H1 (cell line): ENCODE measurements around the gene DEXI. TPM values are rescaled to one million over a fixed set of nuclear protein-coding genes. Genes with fewer than 3 reads are reported as not detected.
A peak's percentile ranks its signal among the peaks of the same experiment; 100 is the strongest.

Experiments used
- ASH2L ChIP-seq: fragments of 200-600, 300-600 bp; sonication (generic); IDR thresholded peaks from one replicate; pipeline ENCODE4 v1.7.1; 2017; ENCODE audit warnings: low read length
- BACH1 ChIP-seq: IDR thresholded peaks from 2 replicates; pipeline ENCODE4 v1.6.1; 2012; ENCODE audit warnings: low read length, improper control_type of control experiment
- BRCA1 ChIP-seq: IDR thresholded peaks from 2 replicates; pipeline ENCODE4 v1.6.1; 2012; ENCODE audit warnings: low read depth, low read length, improper control_type of control experiment
- CBX8 ChIP-seq: fragments of 300-800, 300-1000 bp; sonication (generic); IDR thresholded peaks from 2 replicates; pipeline ENCODE4 v1.7.1; 2016; ENCODE audit warnings: low read depth, low read length, borderline replicate concordance
- GABPA ChIP-seq: IDR thresholded peaks from 2 replicates; pipeline ENCODE4 v1.6.1; 2011; ENCODE audit warnings: mild to moderate bottlenecking, low read length, moderate library complexity, borderline replicate concordance; ENCODE audit not compliant: insufficient read depth
- HDAC2 ChIP-seq, 2 experiments: fragments of 300-600 bp in 1 of 2; sonication (generic) in 1 of 2; IDR thresholded peaks; 2 replicates each; pipeline ENCODE4 v1.6.1; 2011 to 2012; ENCODE audit warnings: low read depth in 2 of 2, low read length in 2 of 2, mild to moderate bottlenecking in 2 of 2, moderate library complexity in 2 of 2, borderline replicate concordance in 1 of 2, inconsistent platforms in 1 of 2
- POLR2A ChIP-seq, 2 experiments: IDR thresholded peaks; 1 replicate in 1 of 2; 2 replicates in 1 of 2; pipeline ENCODE4 v1.6.1; 2011; ENCODE audit warnings: low read depth in 2 of 2, low read length in 2 of 2, mild to moderate bottlenecking in 2 of 2; ENCODE audit errors: control extremely low read depth in 1 of 2
- RAD21 ChIP-seq, 2 experiments: IDR thresholded peaks in 1 of 2; conservative IDR thresholded peaks in 1 of 2; 2 replicates each; pipeline ENCODE4 v1.6.1; 2011; ENCODE audit warnings: low read depth in 2 of 2, low read length in 2 of 2, improper control_type of control experiment in 1 of 2, inconsistent platforms in 1 of 2, mild to moderate bottlenecking in 1 of 2, moderate library complexity in 1 of 2
- RBBP5 ChIP-seq: IDR thresholded peaks from 2 replicates; pipeline ENCODE4 v1.7.1; 2012; ENCODE audit warnings: low read depth, mild to moderate bottlenecking, inconsistent platforms, low read length, moderate library complexity, borderline replicate concordance
- SAP30 ChIP-seq: fragments of 300-600 bp; sonication (generic); IDR thresholded peaks from 2 replicates; pipeline ENCODE4 v1.7.1; 2012; ENCODE audit warnings: low read length, moderate library complexity, mild to moderate bottlenecking, inconsistent platforms; ENCODE audit not compliant: insufficient read depth, insufficient replicate concordance
- SP1 ChIP-seq: IDR thresholded peaks from 2 replicates; pipeline ENCODE4 v1.6.1; 2011; ENCODE audit warnings: low read depth, low read length
- SP2 ChIP-seq: IDR thresholded peaks from 2 replicates; pipeline ENCODE4 v1.6.1; 2012; ENCODE audit warnings: mild to moderate bottlenecking, low read length, inconsistent platforms
- SP4 ChIP-seq: IDR thresholded peaks from 2 replicates; pipeline ENCODE4 v1.6.1; 2012; ENCODE audit warnings: low read length, inconsistent platforms
- SRF ChIP-seq: IDR thresholded peaks from 2 replicates; pipeline ENCODE4 v1.6.1; 2011; ENCODE audit warnings: mild to moderate bottlenecking, low read depth, low read length, moderate library complexity
- TAF1 ChIP-seq: IDR thresholded peaks from 2 replicates; pipeline ENCODE4 v1.6.1; 2011; ENCODE audit warnings: mild to moderate bottlenecking, low read depth, low read length
- TAF7 ChIP-seq: optimal IDR thresholded peaks from 2 replicates; pipeline ENCODE3; 2011; ENCODE audit warnings: low read depth, mild to moderate bottlenecking, inconsistent platforms, low read length, moderate library complexity, borderline replicate concordance
- TBP ChIP-seq: IDR thresholded peaks from 2 replicates; pipeline ENCODE4 v1.6.1; 2011; ENCODE audit warnings: low read depth, low read length, improper control_type of control experiment
- ZNF274 ChIP-seq: IDR thresholded peaks from 2 replicates; pipeline ENCODE4 v1.7.0; 2012; ENCODE audit warnings: low read length, borderline replicate concordance; ENCODE audit errors: extremely low read depth
- polyA plus RNA-seq, 7 experiments: library from polyadenylated mRNA; depleted of rRNA in 3 of 7; stranded (reverse) in 5 of 7; unstranded in 2 of 7; fragments of >200 nt in 5 of 7; fragments of 200-250 nt in 2 of 7; gene quantifications; 1 replicate in 5 of 7; 2 replicates in 1 of 7; 4 replicates in 1 of 7; pipeline versions ENCODE4 v1.2.1 to v1.2.3, GENCODE V29; 2011 to 2013; ENCODE audit warnings: missing spikeins in 2 of 7, mixed read lengths in 2 of 7
- total RNA-seq: library from RNA; stranded (reverse); fragmentation: NEBNext Ultra II Directional; extraction: Animal tissue kit (Norgen Biotek cat#: 25700); gene quantifications from 2 replicates; pipeline ENCODE4 v1.2.1, GENCODE V29; 2021
- TF ChIP-seq, protein P1 (sequence below), 3 experiments: IDR thresholded peaks; 1 replicate in 2 of 3; 2 replicates in 1 of 3; pipeline versions ENCODE4 v1.5.1 to v1.6.1; 2011; ENCODE audit warnings: low read length in 3 of 3, mild to moderate bottlenecking in 3 of 3, inconsistent platforms in 2 of 3, low read depth in 1 of 3, moderate library complexity in 1 of 3; ENCODE audit not compliant: insufficient read depth in 1 of 3; ENCODE audit errors: control extremely low read depth in 1 of 3
- TF ChIP-seq, protein P2 (sequence below): IDR thresholded peaks from 2 replicates; pipeline ENCODE4 v1.6.1; 2011; ENCODE audit warnings: low read length, improper control_type of control experiment
- TF ChIP-seq, protein P3 (sequence below): IDR thresholded peaks from 2 replicates; pipeline ENCODE4 v1.6.1; 2012; ENCODE audit warnings: inconsistent platforms

DEXI gene
- total and polyA plus RNA-seq, 2 of the 8 experiments (the other 6 are each of a cell fraction or from before 2014, with no cell fraction given): 39.5 to 47.3 TPM

DNA sequence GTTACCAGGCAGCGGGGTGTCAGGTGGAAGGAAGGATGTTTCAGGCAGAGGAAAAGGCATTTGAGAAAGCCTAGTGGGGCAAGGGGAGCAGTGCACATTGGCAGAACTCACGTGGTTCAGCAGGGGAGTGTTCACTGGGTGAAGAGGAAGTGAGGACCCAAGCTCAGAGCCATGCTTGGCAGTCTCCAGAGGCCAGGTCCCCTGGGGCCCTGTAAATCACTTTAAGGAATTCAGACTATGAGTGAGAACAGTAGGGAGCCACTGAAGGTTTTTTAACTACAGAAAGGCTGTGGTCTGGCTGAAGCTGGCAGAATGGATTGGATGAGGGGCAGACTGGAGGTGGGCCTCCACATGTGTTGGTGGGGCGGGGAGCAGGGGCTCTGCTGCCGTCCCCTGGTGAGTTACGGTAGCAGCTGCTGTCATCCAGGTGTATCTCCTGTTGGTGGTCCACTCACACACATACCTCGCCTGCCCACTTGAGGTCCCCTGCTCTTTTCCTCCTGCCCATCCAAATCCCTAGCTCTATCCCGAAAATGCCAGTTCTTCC, 7.2 kb upstream of the DEXI start (continued):
- TF ChIP-seq RBBP5: no peak
- TF ChIP-seq BRCA1: no peak
- no peak for TF ChIP-seq CBX8
- peak; percentile 18 to 24; a peak in 2 of 4 replicates for TF ChIP-seq RAD21 (IDR thresholded peaks at IDR 0.05 in 1 of 2, conservative IDR thresholded peaks at IDR 0.05 in 1 of 2; ENCODE audit: low read depth in 2 of 2, low read length in 2 of 2)
- no peak for TF ChIP-seq TAF1
- TF ChIP-seq, protein P1, sequence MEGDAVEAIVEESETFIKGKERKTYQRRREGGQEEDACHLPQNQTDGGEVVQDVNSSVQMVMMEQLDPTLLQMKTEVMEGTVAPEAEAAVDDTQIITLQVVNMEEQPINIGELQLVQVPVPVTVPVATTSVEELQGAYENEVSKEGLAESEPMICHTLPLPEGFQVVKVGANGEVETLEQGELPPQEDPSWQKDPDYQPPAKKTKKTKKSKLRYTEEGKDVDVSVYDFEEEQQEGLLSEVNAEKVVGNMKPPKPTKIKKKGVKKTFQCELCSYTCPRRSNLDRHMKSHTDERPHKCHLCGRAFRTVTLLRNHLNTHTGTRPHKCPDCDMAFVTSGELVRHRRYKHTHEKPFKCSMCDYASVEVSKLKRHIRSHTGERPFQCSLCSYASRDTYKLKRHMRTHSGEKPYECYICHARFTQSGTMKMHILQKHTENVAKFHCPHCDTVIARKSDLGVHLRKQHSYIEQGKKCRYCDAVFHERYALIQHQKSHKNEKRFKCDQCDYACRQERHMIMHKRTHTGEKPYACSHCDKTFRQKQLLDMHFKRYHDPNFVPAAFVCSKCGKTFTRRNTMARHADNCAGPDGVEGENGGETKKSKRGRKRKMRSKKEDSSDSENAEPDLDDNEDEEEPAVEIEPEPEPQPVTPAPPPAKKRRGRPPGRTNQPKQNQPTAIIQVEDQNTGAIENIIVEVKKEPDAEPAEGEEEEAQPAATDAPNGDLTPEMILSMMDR (IDR thresholded peaks at IDR 0.05; ENCODE audit: control extremely low read depth in 1 of 3, insufficient read depth in 1 of 3, low read depth in 1 of 3, low read length in 3 of 3): peak; percentile 31 to 58 (median 50); a peak in 3 of 4 replicates
- TF ChIP-seq, protein P2, sequence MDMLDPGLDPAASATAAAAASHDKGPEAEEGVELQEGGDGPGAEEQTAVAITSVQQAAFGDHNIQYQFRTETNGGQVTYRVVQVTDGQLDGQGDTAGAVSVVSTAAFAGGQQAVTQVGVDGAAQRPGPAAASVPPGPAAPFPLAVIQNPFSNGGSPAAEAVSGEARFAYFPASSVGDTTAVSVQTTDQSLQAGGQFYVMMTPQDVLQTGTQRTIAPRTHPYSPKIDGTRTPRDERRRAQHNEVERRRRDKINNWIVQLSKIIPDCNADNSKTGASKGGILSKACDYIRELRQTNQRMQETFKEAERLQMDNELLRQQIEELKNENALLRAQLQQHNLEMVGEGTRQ: peak; percentile 55; the same call in 1 of the 2 replicates
- TF ChIP-seq GABPA: no peak
- TF ChIP-seq ZNF274: no peak
- TF ChIP-seq, protein P3, sequence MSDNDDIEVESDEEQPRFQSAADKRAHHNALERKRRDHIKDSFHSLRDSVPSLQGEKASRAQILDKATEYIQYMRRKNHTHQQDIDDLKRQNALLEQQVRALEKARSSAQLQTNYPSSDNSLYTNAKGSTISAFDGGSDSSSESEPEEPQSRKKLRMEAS: peak; percentile 79
- 0 out of 2 replicates have a peak, but pooled peaks have one; percentile 46 for TF ChIP-seq SP1
- no peak for TF ChIP-seq SP4
- no peak for TF ChIP-seq TAF7
- TF ChIP-seq ASH2L: peak; percentile 39
- TF ChIP-seq BACH1: no peak; the same call in 1 of the 2 replicates
- TF ChIP-seq SRF: no peak
- 0 out of 3 replicates have a peak, but pooled peaks of 1 of the 2 experiments have one; percentile 16 for TF ChIP-seq POLR2A (IDR thresholded peaks at IDR 0.05; ENCODE audit: control extremely low read depth in 1 of 2, low read depth in 2 of 2, low read length in 2 of 2)
- TF ChIP-seq HDAC2 (IDR thresholded peaks at IDR 0.05; ENCODE audit: borderline replicate concordance in 1 of 2, low read depth in 2 of 2, low read length in 2 of 2): peak; percentile 68 to 92; a peak in 1 of 4 replicates
- TF ChIP-seq SAP30: no peak
- no peak for TF ChIP-seq SP2
- no peak for TF ChIP-seq TBP
